IMR-90 (cell line): ENCODE data around the gene TMEM19.
A peak's percentile ranks its signal among the peaks of the same experiment; 100 is the strongest.

Source experiments
- CEBPB ChIP-seq: IDR thresholded peaks from 2 replicates; pipeline ENCODE4 v1.6.1; 2012; ENCODE audit warnings: low read depth, low read length, improper control_type of control experiment
- CTCF ChIP-seq: conservative IDR thresholded peaks from 2 replicates; pipeline ENCODE4 v1.5.1; 2012; ENCODE audit warnings: mild to moderate bottlenecking, low read depth, low read length, improper control_type of control experiment
- FOS ChIP-seq: fragments of 150-350 bp; IDR thresholded peaks from 2 replicates; pipeline ENCODE4 v1.6.1; 2016; ENCODE audit warnings: low read depth, low read length
- MAFK ChIP-seq: IDR thresholded peaks from 2 replicates; pipeline ENCODE4 v1.6.1; 2012; ENCODE audit warnings: low read depth, low read length, improper control_type of control experiment
- MAZ ChIP-seq: IDR thresholded peaks from 2 replicates; pipeline ENCODE4 v1.6.1; 2012; ENCODE audit warnings: low read depth, mild to moderate bottlenecking, low read length, improper control_type of control experiment, moderate library complexity, borderline replicate concordance
- MXI1 ChIP-seq: IDR thresholded peaks from 2 replicates; pipeline ENCODE4 v1.6.1; 2012; ENCODE audit warnings: low read depth, mild to moderate bottlenecking, low read length, moderate library complexity, borderline replicate concordance
- NFE2L2 ChIP-seq: fragments of 150-350 bp; IDR thresholded peaks from 2 replicates; pipeline ENCODE4 v1.6.1; 2016; ENCODE audit warnings: low read depth, mild to moderate bottlenecking, low read length
- POLR2A ChIP-seq: IDR thresholded peaks from 2 replicates; pipeline ENCODE4 v1.6.1; 2012; ENCODE audit warnings: mild to moderate bottlenecking, low read depth, low read length
- RAD21 ChIP-seq: IDR thresholded peaks from 2 replicates; pipeline ENCODE4 v1.6.1; 2012; ENCODE audit warnings: low read length, improper control_type of control experiment
- RCOR1 ChIP-seq: IDR thresholded peaks from 2 replicates; pipeline ENCODE4 v1.6.1; 2012; ENCODE audit warnings: mild to moderate bottlenecking, low read length, improper control_type of control experiment; ENCODE audit not compliant: insufficient replicate concordance
- RFX5 ChIP-seq: IDR thresholded peaks from 2 replicates; pipeline ENCODE4 v1.8.0; 2012; ENCODE audit warnings: low read depth, mild to moderate bottlenecking, low read length, moderate library complexity
- SMC3 ChIP-seq: fragments of 150-350 bp; IDR thresholded peaks from 2 replicates; pipeline ENCODE4 v1.6.1; 2016; ENCODE audit warnings: low read depth, mild to moderate bottlenecking, antibody characterized with exemption, low read length, moderate library complexity
- USF2 ChIP-seq: fragments of 150-350 bp; IDR thresholded peaks from 2 replicates; pipeline ENCODE4 v1.6.1; 2017; ENCODE audit warnings: mild to moderate bottlenecking, antibody characterized with exemption, low read length, low read depth

- no peak for TF ChIP-seq POLR2A
- TF ChIP-seq NFE2L2: no peak
- TF ChIP-seq CTCF: no peak
- TF ChIP-seq MAFK: no peak
- no peak for TF ChIP-seq SMC3
- no peak for TF ChIP-seq RAD21
- TF ChIP-seq RCOR1: no peak
- TF ChIP-seq RFX5: no peak
- no peak for TF ChIP-seq MXI1
- TF ChIP-seq FOS: no peak
- TF ChIP-seq CEBPB: peak; percentile 4; the same call in 1 of the 2 replicates
- no peak for TF ChIP-seq USF2
- TF ChIP-seq MAZ: no peak
Measured at GRCh38 chr12:71683633-71684032, 2.2 kb upstream of the TMEM19 start.
